Breast epithelium (tissue), 4 donors: ENCODE data around the gene LACTBL1. TPM values are rescaled to one million over a fixed set of nuclear protein-coding genes. Genes with fewer than 3 reads are reported as not detected.
"Not testable (repeated sequence)": the region's sequence is repeated elsewhere in the genome, so short reads cannot be mapped to it uniquely, and the experiment has no call there.

Experiments used
- DNase-seq, 2 donors: peaks; one replicate each; pipeline ENCODE4 v3.0.0-alpha.2; 2019; ENCODE audit warnings: low spot score in 2 of 2
- H3K27ac ChIP-seq, 2 donors: fragments of 200-600 bp; sonication (generic) in 1 of 2; one replicate each; pipeline ENCODE4 v1.5.1; 2016 to 2019; ENCODE audit warnings: mild to moderate bottlenecking in 1 of 2
- H3K27me3 ChIP-seq, 2 donors: fragments of 200-600 bp; sonication (generic) in 1 of 2; one replicate each; pipeline versions ENCODE4 v1.5.1 to v1.6.0; 2017 to 2019; ENCODE audit warnings: control low read depth in 1 of 2, mild to moderate bottlenecking in 1 of 2
- H3K36me3 ChIP-seq: fragments of 200-600 bp; one replicate; pipeline ENCODE4 v1.5.1; 2019
- H3K4me1 ChIP-seq, 2 donors: fragments of 200-600 bp; sonication (generic); one replicate each; pipeline ENCODE4 v1.5.1; 2016 to 2019; ENCODE audit warnings: control low read depth in 1 of 2
- H3K4me3 ChIP-seq, 3 donors: fragments of 200-600 bp; sonication (generic); 1 replicate in 2 of 3; 2 replicates in 1 of 3; pipeline ENCODE4 v1.5.1; 2016 to 2019; ENCODE audit warnings: mild to moderate bottlenecking in 3 of 3, moderate library complexity in 2 of 3
- H3K9me3 ChIP-seq, 2 donors: fragments of 200-600 bp; sonication (generic) in 1 of 2; one replicate each; pipeline ENCODE4 v1.5.1; 2016 to 2019; ENCODE audit warnings: control low read depth in 1 of 2
- POLR2A ChIP-seq: fragments of 450-650 bp; IDR thresholded peaks from one replicate; pipeline ENCODE4 v1.6.1; 2016; ENCODE audit warnings: antibody characterized with exemption, mild to moderate bottlenecking, moderate library complexity
- POLR2AphosphoS5 ChIP-seq, 3 donors: sonication (generic); formaldehyde crosslinking; IDR thresholded peaks; one replicate each; pipeline ENCODE4 v1.6.1; 2017; ENCODE audit warnings: antibody characterized with exemption in 3 of 3
- intact Hi-C: fragments of 100-400 bp; cut with DNase I; formaldehyde crosslinking; loops from one replicate; pipeline ENCODE4 v1.15.1; 2023; ENCODE audit warnings: low total_unique reads
- total RNA-seq, 3 donors: library from RNA; depleted of rRNA; stranded (reverse); fragments of >200 nt; gene quantifications; one replicate each; pipeline ENCODE4 v1.1.0, GENCODE V29; 2016
- TF ChIP-seq, protein P1 (sequence below), 3 donors: fragments of 450-650 bp; IDR thresholded peaks; one replicate each; pipeline ENCODE4 v1.5.1; 2016 to 2017; ENCODE audit warnings: antibody characterized with exemption in 3 of 3, mild to moderate bottlenecking in 3 of 3, moderate library complexity in 3 of 3

LACTBL1 gene
- total RNA-seq, 3 donors from 2014 or later, result not detected

- DNase-seq, result no peak
- intact Hi-C loops, result no loop called here
- H3K9me3 ChIP-seq, result no peaks in the 10 kb centered on the region
- H3K27ac ChIP-seq, result no peak overlapping the region
- H3K27me3 ChIP-seq, result peaks cover 0 to 42% of the 10 kb centered on the region in 2 donors
- no peaks in the 10 kb centered on the region for H3K36me3 ChIP-seq
- no peak overlapping the region for H3K4me3 ChIP-seq
- no peaks in the 10 kb centered on the region for H3K4me1 ChIP-seq
- TF ChIP-seq, protein P1, sequence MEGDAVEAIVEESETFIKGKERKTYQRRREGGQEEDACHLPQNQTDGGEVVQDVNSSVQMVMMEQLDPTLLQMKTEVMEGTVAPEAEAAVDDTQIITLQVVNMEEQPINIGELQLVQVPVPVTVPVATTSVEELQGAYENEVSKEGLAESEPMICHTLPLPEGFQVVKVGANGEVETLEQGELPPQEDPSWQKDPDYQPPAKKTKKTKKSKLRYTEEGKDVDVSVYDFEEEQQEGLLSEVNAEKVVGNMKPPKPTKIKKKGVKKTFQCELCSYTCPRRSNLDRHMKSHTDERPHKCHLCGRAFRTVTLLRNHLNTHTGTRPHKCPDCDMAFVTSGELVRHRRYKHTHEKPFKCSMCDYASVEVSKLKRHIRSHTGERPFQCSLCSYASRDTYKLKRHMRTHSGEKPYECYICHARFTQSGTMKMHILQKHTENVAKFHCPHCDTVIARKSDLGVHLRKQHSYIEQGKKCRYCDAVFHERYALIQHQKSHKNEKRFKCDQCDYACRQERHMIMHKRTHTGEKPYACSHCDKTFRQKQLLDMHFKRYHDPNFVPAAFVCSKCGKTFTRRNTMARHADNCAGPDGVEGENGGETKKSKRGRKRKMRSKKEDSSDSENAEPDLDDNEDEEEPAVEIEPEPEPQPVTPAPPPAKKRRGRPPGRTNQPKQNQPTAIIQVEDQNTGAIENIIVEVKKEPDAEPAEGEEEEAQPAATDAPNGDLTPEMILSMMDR (IDR thresholded peaks at IDR 0.05), result no peak
- no peak for TF ChIP-seq POLR2A
- TF ChIP-seq POLR2AphosphoS5 (IDR thresholded peaks at IDR 0.05), result no peak
Observed at GRCh38 chr1:22951796-22952195, 20.9 kb downstream of the LACTBL1 start.

GRCh38 chr1:22949822-22950331 is 22.8 kb downstream of the LACTBL1 start:
- intact Hi-C loops, result no loop called here
- TF ChIP-seq, protein P1 (IDR thresholded peaks at IDR 0.05), result no peak
- TF ChIP-seq POLR2AphosphoS5 (IDR thresholded peaks at IDR 0.05), result no peak
- no peak for TF ChIP-seq POLR2A
- H3K36me3 ChIP-seq, result no peaks in the 10 kb centered on the region
- peaks cover 0 to 30% of the 10 kb centered on the region in 2 donors for H3K27me3 ChIP-seq
- DNase-seq, result peak in 1 of 2 donors; percentile 14
- H3K9me3 ChIP-seq, result no peaks in the 10 kb centered on the region
- no peaks in the 10 kb centered on the region for H3K4me1 ChIP-seq
- H3K27ac ChIP-seq, result no peak overlapping the region
- no peak overlapping the region for H3K4me3 ChIP-seq

DNA sequence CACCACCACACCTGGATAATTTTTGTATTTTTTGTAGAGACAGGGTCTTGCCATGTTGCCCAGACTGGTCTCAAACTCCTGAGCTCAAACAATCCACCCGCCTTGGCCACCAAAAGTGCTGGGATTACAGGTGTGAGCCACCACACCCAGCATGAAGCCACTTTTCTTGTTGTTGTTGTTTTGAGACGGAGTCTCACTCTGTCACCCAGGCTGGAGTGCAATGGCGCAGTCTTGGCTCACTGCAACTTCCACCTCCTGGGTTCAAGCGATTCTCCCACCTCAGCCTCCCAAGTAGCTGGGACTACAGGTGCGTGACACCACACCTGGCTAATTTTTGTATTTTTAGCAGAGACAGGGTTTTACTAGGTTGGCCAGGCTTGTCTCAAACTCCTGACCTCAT is 27.5 kb downstream of the LACTBL1 start:
- H3K36me3 ChIP-seq, H3K4me1 ChIP-seq, intact Hi-C loops, H3K4me3 ChIP-seq, H3K27me3 ChIP-seq, H3K27ac ChIP-seq: not testable (repeated sequence)
- peak in 1 of 2 donors; percentile 19 for DNase-seq
- H3K9me3 ChIP-seq, result peaks cover 0 to 10% of the 10 kb centered on the region in 2 donors

DNA sequence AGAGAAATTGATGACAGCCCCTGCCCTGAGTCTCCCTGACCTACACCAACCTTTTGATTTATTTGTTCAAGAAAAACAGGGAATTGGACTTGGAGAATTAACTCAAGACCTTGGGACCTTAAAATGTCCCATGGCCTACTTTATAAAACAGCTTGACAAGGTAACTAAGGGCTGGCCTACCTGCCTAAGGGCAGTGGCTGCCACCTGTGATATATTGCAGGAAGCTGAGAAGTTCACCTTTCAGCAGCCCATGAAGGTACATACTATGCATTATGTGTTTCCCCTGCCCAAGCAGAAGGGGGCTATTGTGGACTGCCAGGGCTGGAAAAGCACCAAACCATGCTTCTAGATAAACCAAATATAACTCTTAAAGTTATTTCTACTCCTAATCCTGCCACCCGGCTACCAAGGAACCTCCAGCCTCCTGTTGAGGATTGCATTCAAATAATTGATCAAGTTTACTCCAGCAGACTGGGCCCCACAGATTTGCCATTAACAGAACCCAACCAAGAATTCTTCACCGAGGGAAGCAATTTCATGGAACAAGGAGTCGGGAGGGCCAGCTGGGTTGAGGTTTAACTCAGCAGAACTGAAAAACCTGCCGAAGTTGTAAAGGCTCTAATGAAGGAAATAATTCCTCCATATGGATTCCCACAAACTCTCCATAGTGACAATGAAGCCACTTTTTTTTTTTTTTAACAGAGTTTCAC is 28.2 kb downstream of the LACTBL1 start:
- Histone ChIP-seq H3K36me3 (no peaks in the 10 kb centered on the region), H3K4me3 (no peak overlapping the region), H3K4me1 (no peaks in the 10 kb centered on the region), H3K27ac (no peak overlapping the region), H3K9me3 (peaks cover 0 to 10% of the 10 kb centered on the region in 2 donors), H3K27me3 (no peaks in the 10 kb centered on the region)
- TF ChIP-seq POLR2A, result no peak
- TF ChIP-seq POLR2AphosphoS5 (IDR thresholded peaks at IDR 0.05), result no peak
- TF ChIP-seq, protein P1 (IDR thresholded peaks at IDR 0.05), result no peak
- DNase-seq, result peak in 1 of 2 donors; percentile 7
- intact Hi-C loops, result no loop called here

GRCh38 chr1:22941257-22941656 is 31.4 kb downstream of the LACTBL1 start:
- no peaks in the 10 kb centered on the region for H3K4me1 ChIP-seq
- no peak for DNase-seq
- no peaks in the 10 kb centered on the region for H3K27me3 ChIP-seq
- H3K9me3 ChIP-seq, result peaks cover 0 to 10% of the 10 kb centered on the region in 2 donors
- no peaks in the 10 kb centered on the region for H3K36me3 ChIP-seq
- H3K27ac ChIP-seq, result no peak overlapping the region
- TF ChIP-seq, protein P1 (IDR thresholded peaks at IDR 0.05), result no peak
- TF ChIP-seq POLR2AphosphoS5 (IDR thresholded peaks at IDR 0.05) (no peak), POLR2A (no peak)
- intact Hi-C loops, result no loop called here
- no peak overlapping the region for H3K4me3 ChIP-seq
